NCI-H82 treated with DMSO at 0.1 percent for 48 hours (cell line): ENCODE results near the gene ADGRV1.
"Not testable (repeated sequence)": the region's sequence is repeated elsewhere in the genome, so short reads cannot be mapped to it uniquely, and the experiment has no call there.

Source experiments
- DNase-seq: peaks from one replicate; lab custom pipeline; 2025; ENCODE audit not compliant: unreplicated experiment; lab: John Stamatoyannopoulos, UW

ADGRV1 gene

GRCh38 chr5:90641528-90641927 lies 82.9 kb downstream of the ADGRV1 start:
- no peak for DNase-seq

- DNase-seq: no peak
These were observed 84.2 kb downstream of the ADGRV1 start for GRCh38 chr5:90642706-90643229.

GRCh38 chr5:90644132-90644531 lies 85.5 kb downstream of the ADGRV1 start:
- no peak for DNase-seq

- DNase-seq: no peak
These were observed 86.5 kb downstream of the ADGRV1 start for GRCh38 chr5:90645024-90645610.

GRCh38 chr5:90650767-90651166 lies 92.2 kb downstream of the ADGRV1 start:
- DNase-seq: no peak

GRCh38 chr5:90654215-90654614 lies 95.6 kb downstream of the ADGRV1 start:
- no peak for DNase-seq

GRCh38 chr5:90655423-90655822 lies 96.8 kb downstream of the ADGRV1 start:
- no peak for DNase-seq

GRCh38 chr5:90657030-90657429 lies 98.4 kb downstream of the ADGRV1 start:
- DNase-seq: no peak

GRCh38 chr5:90657788-90658187 lies 99.2 kb downstream of the ADGRV1 start:
- no peak for DNase-seq

- no peak for DNase-seq
These were observed 100.0 kb downstream of the ADGRV1 start for GRCh38 chr5:90658620-90659019.

GRCh38 chr5:90668079-90668565 lies 109.5 kb downstream of the ADGRV1 start:
- not testable (repeated sequence) for DNase-seq

GRCh38 chr5:90675222-90675621 lies 116.6 kb downstream of the ADGRV1 start:
- DNase-seq: no peak

- no peak for DNase-seq
These were observed 122.4 kb downstream of the ADGRV1 start for GRCh38 chr5:90680921-90681563.

GRCh38 chr5:90682278-90682677 lies 123.7 kb downstream of the ADGRV1 start:
- no peak for DNase-seq

GRCh38 chr5:90685425-90686022 lies 126.9 kb downstream of the ADGRV1 start:
- DNase-seq: no peak

- DNase-seq: not testable (repeated sequence)
These were observed 127.8 kb downstream of the ADGRV1 start for GRCh38 chr5:90686363-90686762.

- not testable (repeated sequence) for DNase-seq
These were observed 128.9 kb downstream of the ADGRV1 start for GRCh38 chr5:90687458-90687857.

GRCh38 chr5:90689064-90689463 lies 130.5 kb downstream of the ADGRV1 start:
- no peak for DNase-seq

GRCh38 chr5:90690307-90690706 lies 131.7 kb downstream of the ADGRV1 start:
- no peak for DNase-seq

GRCh38 chr5:90691533-90691932 lies 132.9 kb downstream of the ADGRV1 start:
- no peak for DNase-seq

- DNase-seq: no peak
These were observed 137.6 kb downstream of the ADGRV1 start for GRCh38 chr5:90696153-90696552.

GRCh38 chr5:90700299-90700698 lies 141.7 kb downstream of the ADGRV1 start:
- no peak for DNase-seq
